Ovary (tissue), 3 donors: ENCODE measurements around the gene NFKB2.

Experiments used
- EP300 ChIP-seq: sonication (generic); formaldehyde crosslinking; IDR thresholded peaks from one replicate; pipeline ENCODE4 v1.6.1; 2017; ENCODE audit warnings: antibody characterized with exemption
- TF ChIP-seq, protein P1 (sequence below), 3 donors: fragments of 450-650 bp in 2 of 3; fragments of 200-600 bp in 1 of 3; IDR thresholded peaks; one replicate each; pipeline versions ENCODE4 v1.5.1 to v1.8.0; 2016 to 2022; ENCODE audit warnings: antibody characterized with exemption in 3 of 3, mild to moderate bottlenecking in 1 of 3
- donor health status: DM: no; HTN: no; CAD: no.

DNA sequence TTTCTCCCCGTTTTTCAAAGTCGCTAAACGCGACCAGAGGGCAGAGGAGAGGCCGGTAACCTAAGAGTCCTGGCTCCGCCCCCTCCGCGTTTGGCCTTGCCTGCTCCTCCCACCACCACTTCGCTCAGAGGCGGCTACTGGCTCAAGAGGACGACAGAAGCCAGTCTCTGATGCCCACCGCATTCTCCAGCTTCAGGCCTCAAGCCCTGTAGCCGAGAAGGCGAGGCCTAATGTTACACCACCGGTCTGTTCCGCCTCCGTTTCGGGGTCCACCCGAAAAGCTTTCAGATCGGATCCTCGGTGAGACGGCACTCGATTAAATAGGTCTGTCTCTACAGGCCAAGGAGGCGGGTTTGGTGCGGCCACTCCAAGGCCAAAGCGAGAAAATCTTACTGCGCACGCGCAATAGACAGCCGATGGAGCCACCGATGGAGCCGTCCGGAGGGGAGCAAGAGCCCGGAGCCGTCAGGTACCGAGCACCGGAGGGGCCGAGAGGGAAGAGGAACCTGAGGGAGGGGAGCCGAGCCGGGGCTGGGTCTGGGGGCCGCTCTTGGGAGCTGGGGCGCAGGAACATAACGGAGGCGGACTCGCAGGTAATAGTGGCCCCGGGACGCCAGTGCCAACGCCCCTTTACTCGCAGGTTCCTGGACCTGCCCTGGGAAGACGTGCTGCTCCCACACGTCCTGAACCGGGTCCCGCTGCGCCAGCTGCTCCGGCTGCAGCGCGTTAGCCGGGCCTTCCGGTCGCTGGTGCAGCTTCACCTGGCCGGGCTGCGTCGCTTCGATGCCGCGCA, 25.4 kb downstream of the NFKB2 start, which contains the start of gene FBXL15:
- TF ChIP-seq, protein P1, sequence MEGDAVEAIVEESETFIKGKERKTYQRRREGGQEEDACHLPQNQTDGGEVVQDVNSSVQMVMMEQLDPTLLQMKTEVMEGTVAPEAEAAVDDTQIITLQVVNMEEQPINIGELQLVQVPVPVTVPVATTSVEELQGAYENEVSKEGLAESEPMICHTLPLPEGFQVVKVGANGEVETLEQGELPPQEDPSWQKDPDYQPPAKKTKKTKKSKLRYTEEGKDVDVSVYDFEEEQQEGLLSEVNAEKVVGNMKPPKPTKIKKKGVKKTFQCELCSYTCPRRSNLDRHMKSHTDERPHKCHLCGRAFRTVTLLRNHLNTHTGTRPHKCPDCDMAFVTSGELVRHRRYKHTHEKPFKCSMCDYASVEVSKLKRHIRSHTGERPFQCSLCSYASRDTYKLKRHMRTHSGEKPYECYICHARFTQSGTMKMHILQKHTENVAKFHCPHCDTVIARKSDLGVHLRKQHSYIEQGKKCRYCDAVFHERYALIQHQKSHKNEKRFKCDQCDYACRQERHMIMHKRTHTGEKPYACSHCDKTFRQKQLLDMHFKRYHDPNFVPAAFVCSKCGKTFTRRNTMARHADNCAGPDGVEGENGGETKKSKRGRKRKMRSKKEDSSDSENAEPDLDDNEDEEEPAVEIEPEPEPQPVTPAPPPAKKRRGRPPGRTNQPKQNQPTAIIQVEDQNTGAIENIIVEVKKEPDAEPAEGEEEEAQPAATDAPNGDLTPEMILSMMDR (IDR thresholded peaks at IDR 0.05) = peak in 1 of 3 donors; percentile 16
- TF ChIP-seq EP300 = no peak
